Activated T-cell treated with anti-CD3 and anti-CD28 coated beads, Interleukin-2, amount 50 U/mL, for 4 hours (primary cell): ENCODE measurements around the gene CORO7. TPM values are rescaled to one million over a fixed set of nuclear protein-coding genes. Genes with fewer than 3 reads are reported as not detected.

ENCODE experiments used
- ATAC-seq, 2 donors: fragments of 200-7000 bp; cut with Tn5 transposase; one replicate each; pipeline ENCODE4 v1.10.0; 2021
- DNase-seq: peaks from one replicate; pipeline ENCODE4 v3.0.0-alpha.2; 2020
- H3K27me3 Mint-ChIP-seq: one replicate; pipeline ENCODE4 v1.8.0; 2021; ENCODE audit warnings: low read depth, mixed read lengths
- H3K36me3 Mint-ChIP-seq: one replicate; pipeline ENCODE4 v1.8.0; 2022; ENCODE audit warnings: mixed read lengths; ENCODE audit not compliant: insufficient read depth
- H3K4me1 Mint-ChIP-seq: one replicate; pipeline ENCODE4 v1.8.0; 2021; ENCODE audit warnings: low read depth, mixed read lengths
- H3K4me3 Mint-ChIP-seq: one replicate; pipeline ENCODE4 v1.8.0; 2021; ENCODE audit warnings: mild to moderate bottlenecking, moderate library complexity, mixed read lengths
- H3K9me3 Mint-ChIP-seq: one replicate; pipeline ENCODE4 v1.8.0; 2021; ENCODE audit warnings: mixed read lengths
- total RNA-seq, 3 donors: library from RNA; stranded (reverse); gene quantifications; one replicate each; pipeline ENCODE4 v1.2.1, GENCODE V29; 2021

Gene CORO7
- total RNA-seq, 3 donors from 2014 or later, result 75.8 to 79.9 (median 76.4) TPM

DNA sequence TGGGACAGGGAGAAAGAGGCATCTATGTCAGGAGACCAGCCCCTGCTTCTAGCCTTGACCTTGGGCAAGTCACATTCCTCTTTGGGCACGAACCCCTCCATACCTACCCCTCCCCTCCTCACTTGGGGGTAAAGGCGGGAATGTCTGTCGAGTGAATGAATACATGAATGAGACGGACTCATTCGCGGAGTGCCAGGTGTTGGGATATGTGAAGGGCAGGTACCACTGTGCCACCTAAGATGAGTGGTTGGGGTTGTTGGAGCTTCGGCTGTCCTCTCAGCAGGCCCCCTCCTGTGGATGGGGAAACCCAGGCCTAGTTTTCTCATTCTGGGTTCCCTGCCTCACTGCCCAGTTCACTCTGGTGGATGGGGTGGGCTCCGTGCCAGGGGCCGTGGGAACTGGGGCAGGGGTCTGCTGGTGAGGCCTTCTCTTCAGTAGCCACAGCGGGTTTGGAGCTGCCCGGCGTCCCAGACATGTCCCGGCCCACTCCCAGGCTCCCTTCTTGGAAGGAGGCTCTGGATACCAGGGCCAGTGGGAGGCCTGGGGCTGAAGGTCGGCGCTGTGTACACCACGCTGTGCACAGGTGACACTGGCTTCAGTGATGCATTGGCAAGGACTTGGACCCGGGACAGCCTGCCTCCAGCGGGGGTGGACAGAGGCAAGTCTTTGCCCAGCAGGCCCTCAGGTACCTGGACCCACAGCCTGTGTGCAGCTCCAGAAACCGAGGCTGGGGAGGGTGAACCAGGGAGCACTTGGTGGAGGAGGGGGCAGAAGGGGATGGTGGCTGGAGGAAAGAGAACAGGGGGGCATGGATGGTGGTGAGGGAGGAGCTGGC lies 94.9 kb downstream of the CORO7 start:
- H3K4me1 Mint-ChIP-seq, result peaks cover 3% of the 10 kb centered on the region
- H3K4me3 Mint-ChIP-seq, result no peak overlapping the region
- H3K36me3 Mint-ChIP-seq, result no peaks in the 10 kb centered on the region
- peaks cover 2% of the 10 kb centered on the region for H3K27me3 Mint-ChIP-seq
- DNase-seq, result no peak
- ATAC-seq, result no peak
- H3K9me3 Mint-ChIP-seq, result no peaks in the 10 kb centered on the region

DNA sequence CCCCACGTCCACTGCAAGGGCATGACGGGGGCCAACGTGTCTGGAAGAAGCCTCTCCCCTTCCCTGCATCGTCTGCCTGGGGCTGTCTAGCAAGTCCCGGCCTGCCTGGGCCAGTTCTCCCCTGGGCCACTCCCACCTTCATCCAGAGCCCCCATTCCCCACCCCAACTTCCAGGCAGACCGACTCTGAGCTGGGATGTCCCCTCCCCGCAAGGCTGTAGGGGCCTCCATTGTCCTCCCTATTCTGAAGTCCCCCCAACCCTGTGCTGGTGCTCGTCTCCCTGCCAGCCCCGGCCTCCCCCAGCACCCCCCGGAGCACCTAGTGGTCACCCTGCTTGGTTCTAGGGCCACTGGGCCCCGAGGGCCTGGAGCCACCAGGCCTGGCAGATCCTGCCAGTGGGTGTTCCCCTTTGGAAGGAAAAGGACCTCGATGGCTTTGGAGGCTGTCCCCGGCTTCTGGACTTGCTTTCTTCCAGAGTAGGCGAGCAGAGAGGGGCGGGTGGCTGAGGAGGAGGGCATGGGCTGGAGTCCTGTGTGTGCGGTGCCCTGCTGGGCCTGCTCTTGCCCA lies 95.7 kb downstream of the CORO7 start:
- H3K36me3 Mint-ChIP-seq, result no peaks in the 10 kb centered on the region
- no peak for DNase-seq
- H3K9me3 Mint-ChIP-seq, result no peaks in the 10 kb centered on the region
- peaks cover 2% of the 10 kb centered on the region for H3K27me3 Mint-ChIP-seq
- H3K4me3 Mint-ChIP-seq, result no peak overlapping the region
- H3K4me1 Mint-ChIP-seq, result peaks cover 3% of the 10 kb centered on the region
- ATAC-seq, result no peak

DNA sequence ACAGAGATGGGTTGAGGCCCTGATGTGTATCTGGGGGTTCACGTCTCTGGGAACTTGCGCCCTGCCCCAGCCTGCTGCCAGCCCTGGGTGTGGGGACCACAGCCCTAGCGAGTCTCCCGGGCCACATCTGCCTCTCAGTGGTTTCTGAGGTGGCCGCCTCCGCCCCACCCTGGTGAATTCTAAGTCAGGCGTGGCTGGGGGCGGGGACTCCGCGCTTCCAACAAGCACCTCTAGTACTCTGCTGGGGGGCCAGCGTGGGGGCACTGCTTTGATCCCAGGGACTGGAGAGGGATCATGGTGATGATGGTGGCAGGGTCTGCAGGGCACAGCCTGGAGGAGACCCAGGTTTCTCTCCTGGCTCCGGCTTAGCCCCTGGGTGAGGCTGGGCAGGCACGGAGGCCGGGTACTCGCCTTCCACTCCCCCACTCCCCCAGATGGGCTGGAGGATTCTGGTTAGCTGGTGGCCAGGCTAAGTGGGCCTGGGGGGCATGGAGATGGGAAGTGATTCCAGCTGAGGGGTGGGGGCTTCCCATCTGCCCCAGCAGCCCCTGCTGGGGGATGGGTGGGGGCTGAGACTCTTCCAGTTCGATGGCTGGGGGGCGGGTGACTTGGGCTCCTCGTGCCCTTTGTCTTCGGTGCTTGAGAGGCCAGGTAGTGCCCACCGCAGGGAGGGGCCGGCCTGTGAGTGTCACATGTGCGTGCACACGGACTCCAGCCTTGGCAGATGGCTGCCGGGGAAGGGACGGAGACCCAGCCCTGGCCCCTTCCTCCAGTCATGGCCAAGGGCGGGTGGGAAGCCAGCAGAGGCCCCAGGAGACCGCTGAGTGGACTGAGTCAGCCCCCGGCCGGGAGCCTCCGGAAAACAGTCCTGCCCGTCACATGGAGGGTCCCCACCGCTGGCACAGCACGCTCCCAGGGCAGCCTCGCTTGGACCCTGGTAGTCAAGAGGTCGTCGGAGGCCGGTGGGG lies 96.7 kb downstream of the CORO7 start:
- Mint-ChIP-seq H3K4me3 (no peak overlapping the region), H3K27me3 (peaks cover 5% of the 10 kb centered on the region), H3K9me3 (no peaks in the 10 kb centered on the region), H3K4me1 (peaks cover 6% of the 10 kb centered on the region), H3K36me3 (no peaks in the 10 kb centered on the region)
- DNase-seq, result peak; percentile 43
- ATAC-seq, result peak; percentile 57 to 71

DNA sequence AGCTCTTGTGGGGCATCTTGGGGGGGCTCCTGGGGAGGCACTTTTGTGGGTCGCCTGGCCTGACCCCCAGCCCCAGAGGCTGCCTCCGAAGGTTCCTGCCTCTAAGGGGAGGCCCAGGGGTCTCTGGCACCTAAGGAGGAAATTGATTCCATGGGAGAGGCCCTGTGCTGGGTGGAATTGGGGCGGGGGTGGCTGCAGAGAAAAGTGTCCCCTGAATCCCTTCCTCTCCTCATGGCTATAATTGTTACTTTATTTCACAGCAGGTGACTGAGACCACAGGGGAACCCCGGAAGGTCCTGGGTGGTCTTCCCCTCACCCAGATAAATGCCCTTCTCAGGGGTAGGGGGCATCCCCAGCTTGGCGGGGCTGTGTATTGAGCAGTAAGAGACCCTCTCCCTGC lies 97.4 kb downstream of the CORO7 start:
- Mint-ChIP-seq H3K4me1 (peaks cover 12% of the 10 kb centered on the region), H3K27me3 (peaks cover 12% of the 10 kb centered on the region), H3K36me3 (no peaks in the 10 kb centered on the region), H3K9me3 (no peaks in the 10 kb centered on the region), H3K4me3 (no peak overlapping the region)
- ATAC-seq (no peak), DNase-seq (no peak)

DNA sequence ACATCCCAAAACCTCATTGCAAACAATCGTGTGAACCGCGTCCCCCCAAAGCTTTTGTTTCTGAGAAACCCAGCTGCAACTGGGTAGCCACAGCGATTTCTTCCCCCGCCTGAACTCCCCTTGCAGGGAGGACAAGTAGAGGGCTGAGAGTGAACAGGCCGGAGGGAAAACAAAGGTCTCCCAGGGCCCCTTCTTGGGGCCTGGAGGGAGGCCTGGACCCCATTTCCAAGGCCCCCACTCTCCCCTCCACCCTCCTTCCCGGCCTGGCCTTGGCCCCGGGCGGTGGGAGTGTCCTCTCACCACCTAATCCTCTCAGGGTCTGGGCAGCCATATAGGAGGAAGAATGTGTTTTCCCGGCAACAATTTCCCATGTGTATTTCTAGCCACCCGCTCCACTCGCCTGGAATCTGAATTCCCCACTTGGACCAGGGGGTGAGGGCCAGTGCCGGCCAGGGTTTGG lies 97.9 kb downstream of the CORO7 start:
- ATAC-seq (no peak), DNase-seq (no peak)
- no peaks in the 10 kb centered on the region for H3K36me3 Mint-ChIP-seq
- H3K9me3 Mint-ChIP-seq, result no peaks in the 10 kb centered on the region
- no peak overlapping the region for H3K4me3 Mint-ChIP-seq
- H3K4me1 Mint-ChIP-seq, result peaks cover 12% of the 10 kb centered on the region
- H3K27me3 Mint-ChIP-seq, result peaks cover 15% of the 10 kb centered on the region

DNA sequence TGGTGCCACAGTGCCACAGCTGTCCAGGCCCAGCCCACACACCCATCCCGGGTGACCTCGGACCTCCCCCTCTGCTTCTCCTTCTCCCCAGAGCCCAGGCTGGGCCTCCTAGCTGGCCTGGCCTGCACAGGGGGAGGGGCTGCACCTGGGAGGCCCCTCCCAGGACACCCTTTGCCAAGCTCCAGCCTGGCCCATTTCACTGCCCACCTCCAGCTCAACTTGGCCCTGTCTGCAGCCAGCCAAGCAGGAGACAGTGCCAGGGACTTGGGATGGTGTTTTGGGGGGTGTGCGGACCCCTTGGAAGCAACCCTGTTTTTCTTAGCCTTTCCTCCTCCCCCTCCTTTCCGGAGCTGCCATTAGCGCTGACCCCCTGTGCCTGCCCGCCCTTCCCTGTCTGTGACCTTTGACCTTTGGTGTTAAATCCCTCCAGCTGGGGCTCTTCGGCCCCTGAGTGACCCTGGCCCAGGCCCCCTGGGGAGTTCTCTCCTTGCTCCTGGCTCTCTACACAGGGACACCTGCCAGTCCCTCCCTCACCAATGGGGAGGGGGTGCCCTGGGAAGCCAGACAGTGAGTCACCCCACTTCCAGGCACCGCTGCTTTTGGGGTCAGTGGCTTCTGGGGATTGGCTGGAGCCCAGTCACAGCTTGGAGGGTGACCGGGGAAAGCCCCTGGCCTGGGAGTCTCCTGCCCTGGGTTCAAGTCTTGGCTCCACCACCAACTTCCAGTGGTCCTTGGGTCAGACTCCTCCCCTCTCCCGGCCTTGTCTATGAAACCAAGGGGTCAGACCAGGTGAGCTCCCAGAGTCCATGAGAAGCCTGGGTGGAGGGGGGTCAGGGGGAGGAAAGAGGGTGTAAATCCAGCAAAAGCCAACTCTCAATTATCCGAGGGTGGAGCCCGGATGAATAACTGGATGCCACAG lies 98.6 kb downstream of the CORO7 start:
- peaks cover 12% of the 10 kb centered on the region for H3K4me1 Mint-ChIP-seq
- no peak overlapping the region for H3K4me3 Mint-ChIP-seq
- H3K27me3 Mint-ChIP-seq, result peaks cover 15% of the 10 kb centered on the region
- no peaks in the 10 kb centered on the region for H3K36me3 Mint-ChIP-seq
- no peaks in the 10 kb centered on the region for H3K9me3 Mint-ChIP-seq
- ATAC-seq (no peak), DNase-seq (no peak)

DNA sequence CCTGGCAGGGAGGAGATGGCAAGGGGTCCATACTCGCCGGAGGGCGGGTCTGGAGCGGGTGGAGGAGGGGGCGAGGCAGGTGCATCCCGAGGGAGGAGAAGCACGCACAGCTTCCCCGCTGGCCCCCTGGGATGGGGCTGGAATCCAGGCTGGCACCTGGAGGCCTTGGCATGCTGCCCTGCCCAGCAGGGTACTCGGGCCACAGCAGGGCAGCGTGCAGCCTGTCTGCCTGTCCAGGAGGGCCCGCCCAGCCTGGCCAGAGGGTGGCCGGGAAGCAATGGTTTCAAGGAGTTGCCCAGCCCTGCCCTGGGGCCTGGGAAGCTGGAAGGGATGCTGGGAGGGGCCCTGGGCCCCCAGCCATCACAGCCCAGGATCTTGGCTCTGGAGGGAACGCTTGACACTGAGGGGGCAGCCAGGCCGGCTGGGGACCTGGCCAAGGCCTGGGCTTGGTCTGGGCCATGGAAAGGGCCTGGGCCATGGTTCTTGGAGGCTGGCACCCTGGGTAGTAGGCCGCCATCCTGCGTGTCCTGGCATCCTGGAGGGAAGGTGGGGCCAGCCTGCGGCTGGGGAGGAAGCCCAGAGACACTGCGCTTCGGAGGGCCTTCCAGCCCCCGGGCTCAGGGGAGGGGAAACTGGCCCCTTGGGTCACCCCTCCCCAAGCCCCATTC lies 99.4 kb downstream of the CORO7 start:
- Mint-ChIP-seq H3K4me1 (peaks cover 12% of the 10 kb centered on the region), H3K4me3 (no peak overlapping the region), H3K36me3 (no peaks in the 10 kb centered on the region), H3K9me3 (no peaks in the 10 kb centered on the region), H3K27me3 (peaks cover 15% of the 10 kb centered on the region)
- DNase-seq (no peak), ATAC-seq (no peak)

DNA sequence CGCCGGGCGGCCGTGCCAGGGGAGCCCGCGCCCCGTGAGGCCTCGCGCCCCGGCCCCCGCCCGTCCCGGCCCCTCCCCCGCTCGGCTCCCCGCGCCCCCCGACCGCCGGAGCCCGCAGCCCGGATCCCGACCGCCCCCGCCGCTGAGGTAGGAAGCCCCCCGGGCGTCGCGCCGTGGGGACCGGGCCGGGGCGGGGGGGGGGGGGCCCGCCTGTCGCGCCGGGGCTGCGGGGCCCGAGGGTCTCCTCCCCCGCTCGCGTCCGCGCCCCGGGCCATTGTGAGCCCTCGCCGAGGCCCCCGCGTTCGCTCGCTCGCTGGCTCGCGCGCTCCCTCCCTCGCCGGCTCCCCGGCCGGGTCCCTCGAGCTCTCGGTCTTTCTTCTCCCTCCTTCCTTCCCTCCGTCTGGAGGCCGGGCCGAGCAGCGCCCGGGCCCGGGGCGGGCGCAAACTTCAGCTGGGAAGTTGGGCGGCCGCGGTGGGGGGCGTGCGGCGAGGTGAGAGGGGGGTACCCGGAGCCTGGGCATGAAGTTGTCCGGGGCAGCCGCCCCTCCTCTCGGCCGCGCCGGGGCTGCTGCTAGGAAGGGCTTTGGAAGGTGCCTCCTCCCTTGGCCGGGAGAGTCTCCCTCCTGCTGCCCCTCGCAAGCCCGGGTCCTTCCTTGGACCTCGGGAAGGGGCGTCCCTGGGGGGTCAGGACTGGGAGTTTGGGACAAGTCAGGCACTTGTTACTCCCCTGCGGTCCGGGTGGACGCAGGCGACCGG lies 100.1 kb downstream of the CORO7 start:
- ATAC-seq (peak in 1 of 2 donors; percentile 19), DNase-seq (no peak)
- H3K9me3 Mint-ChIP-seq, result no peaks in the 10 kb centered on the region
- H3K27me3 Mint-ChIP-seq, result peaks cover 15% of the 10 kb centered on the region
- peaks cover 12% of the 10 kb centered on the region for H3K4me1 Mint-ChIP-seq
- no peak overlapping the region for H3K4me3 Mint-ChIP-seq
- no peaks in the 10 kb centered on the region for H3K36me3 Mint-ChIP-seq

DNA sequence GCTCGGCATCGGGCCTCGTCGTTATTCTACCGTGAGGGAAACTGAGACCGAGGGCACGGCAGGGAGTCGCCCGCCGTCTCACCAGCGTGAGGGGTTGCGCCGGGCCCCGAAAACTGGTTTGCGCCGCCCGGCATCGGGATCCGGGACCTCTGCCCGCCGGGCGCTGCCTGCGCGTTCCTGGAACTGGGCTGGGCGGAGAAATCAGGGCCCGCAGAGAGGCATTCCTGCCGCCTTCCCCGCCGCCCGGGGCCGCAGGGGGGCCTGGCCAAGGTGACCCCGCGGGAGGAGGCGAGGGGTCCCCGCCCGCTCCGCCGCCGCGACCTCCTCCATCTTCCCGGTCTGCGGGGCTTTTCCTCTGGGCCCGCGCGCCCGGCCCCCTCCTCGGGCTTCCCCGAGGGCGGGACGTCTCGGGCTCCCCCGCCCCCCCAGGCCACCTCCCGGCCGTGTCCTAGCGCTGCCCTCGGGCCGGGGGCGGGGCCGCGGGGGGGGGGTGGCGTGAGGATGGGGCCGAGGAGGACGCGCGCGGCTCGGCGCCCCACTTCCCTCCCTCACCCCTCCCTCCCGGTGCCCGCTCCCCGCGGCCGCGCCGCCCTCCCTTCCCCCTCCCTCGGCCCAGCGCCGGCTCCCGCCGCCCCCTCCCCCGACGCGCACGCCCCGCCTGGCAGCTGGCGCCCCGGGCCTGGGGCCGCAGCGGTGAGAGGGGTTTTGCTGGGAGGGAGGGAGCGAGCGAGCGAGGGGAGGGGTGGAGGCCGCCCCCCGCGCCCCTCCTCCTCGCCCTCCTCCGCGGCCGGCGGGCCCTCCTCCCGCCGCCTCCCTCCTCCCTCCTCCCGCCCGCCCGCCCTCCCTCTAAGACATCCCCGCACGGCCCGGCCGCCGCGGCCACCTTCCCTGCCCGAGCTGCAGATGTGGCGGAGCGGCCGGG lies 100.9 kb downstream of the CORO7 start, which contains the start of gene GLIS2:
TSS of gene GLIS2 (plus strand) at position 882 of the 922 bp plus-strand sequence. CDS start 16,214 bp downstream, outside the sequence.
- peak within 1 kb of the TSS; percentile 85 for H3K4me3 Mint-ChIP-seq
- H3K9me3 Mint-ChIP-seq, result no peaks in the 10 kb centered on the region
- DNase-seq, result no peak
- peaks cover 15% of the 10 kb centered on the region for H3K27me3 Mint-ChIP-seq
- H3K36me3 Mint-ChIP-seq, result no peaks in the 10 kb centered on the region
- ATAC-seq, result peak; percentile 37 to 39
- peaks cover 12% of the 10 kb centered on the region for H3K4me1 Mint-ChIP-seq

DNA sequence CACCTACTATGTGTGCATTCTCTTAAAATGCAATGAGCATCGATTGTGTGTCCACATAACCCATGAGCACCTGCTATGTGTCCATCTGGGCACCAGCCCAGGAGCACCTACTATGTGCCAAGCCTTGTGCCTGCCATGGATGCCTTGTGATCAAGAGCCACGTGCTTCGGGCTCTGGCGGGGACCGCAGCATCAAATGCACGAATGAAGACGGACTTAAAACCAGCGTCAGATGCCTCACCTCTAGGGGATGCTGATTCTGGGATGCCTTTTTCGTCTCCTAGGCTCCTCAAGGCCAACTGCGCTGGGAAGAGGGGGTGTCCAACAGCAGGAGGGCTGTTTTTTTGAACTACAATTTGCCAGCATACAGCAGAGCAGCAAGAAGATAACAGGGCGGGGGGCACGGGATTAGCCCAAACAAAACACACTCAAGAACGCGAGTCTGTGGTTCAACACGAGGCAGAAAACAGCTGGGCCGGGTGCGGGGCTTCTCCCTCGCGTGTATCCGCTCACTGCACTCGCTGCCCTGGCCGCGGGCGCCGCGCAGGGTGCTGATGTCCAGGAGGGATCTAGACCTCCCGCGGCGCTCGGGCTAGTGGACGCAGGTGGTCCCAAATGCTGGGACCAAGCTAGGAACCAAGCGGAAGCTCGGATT lies 101.7 kb downstream of the CORO7 start:
- DNase-seq, result no peak

More for the DNA sequence above, 101.7 kb downstream of the CORO7 start:
- H3K36me3 Mint-ChIP-seq, result no peaks in the 10 kb centered on the region
- ATAC-seq, result no peak
- H3K27me3 Mint-ChIP-seq, result peaks cover 15% of the 10 kb centered on the region
- H3K4me1 Mint-ChIP-seq, result peaks cover 15% of the 10 kb centered on the region
- no peaks in the 10 kb centered on the region for H3K9me3 Mint-ChIP-seq
- peak overlapping the region; percentile 85 for H3K4me3 Mint-ChIP-seq
